GM12872 (cell line): ENCODE measurements around the gene UGT1A8.

Experiments used
- TF ChIP-seq, protein P1 (sequence below): IDR thresholded peaks from 3 replicates; pipeline ENCODE4 v1.5.1; 2011; ENCODE audit warnings: low read depth, mild to moderate bottlenecking, low read length, moderate library complexity; ENCODE audit not compliant: insufficient read depth

Gene UGT1A8

DNA sequence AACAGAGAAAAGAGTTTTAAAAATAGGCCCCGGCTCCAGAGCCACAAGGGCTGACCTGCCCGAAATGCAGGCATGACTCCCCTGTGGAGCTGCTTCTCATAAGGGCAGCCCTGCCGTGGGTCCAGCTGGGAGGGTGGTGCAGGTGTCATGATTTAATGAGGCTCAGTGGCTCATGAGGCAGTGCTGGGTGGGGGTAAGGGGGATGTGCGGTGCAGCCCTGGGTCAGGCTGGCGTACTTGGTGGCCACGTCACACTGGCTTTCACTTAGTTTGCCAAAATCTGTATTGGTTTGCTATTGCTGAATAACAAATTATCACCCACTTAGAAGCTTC lies 203.3 kb downstream of the UGT1A8 start:
- TF ChIP-seq, protein P1, sequence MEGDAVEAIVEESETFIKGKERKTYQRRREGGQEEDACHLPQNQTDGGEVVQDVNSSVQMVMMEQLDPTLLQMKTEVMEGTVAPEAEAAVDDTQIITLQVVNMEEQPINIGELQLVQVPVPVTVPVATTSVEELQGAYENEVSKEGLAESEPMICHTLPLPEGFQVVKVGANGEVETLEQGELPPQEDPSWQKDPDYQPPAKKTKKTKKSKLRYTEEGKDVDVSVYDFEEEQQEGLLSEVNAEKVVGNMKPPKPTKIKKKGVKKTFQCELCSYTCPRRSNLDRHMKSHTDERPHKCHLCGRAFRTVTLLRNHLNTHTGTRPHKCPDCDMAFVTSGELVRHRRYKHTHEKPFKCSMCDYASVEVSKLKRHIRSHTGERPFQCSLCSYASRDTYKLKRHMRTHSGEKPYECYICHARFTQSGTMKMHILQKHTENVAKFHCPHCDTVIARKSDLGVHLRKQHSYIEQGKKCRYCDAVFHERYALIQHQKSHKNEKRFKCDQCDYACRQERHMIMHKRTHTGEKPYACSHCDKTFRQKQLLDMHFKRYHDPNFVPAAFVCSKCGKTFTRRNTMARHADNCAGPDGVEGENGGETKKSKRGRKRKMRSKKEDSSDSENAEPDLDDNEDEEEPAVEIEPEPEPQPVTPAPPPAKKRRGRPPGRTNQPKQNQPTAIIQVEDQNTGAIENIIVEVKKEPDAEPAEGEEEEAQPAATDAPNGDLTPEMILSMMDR, result no peak

DNA sequence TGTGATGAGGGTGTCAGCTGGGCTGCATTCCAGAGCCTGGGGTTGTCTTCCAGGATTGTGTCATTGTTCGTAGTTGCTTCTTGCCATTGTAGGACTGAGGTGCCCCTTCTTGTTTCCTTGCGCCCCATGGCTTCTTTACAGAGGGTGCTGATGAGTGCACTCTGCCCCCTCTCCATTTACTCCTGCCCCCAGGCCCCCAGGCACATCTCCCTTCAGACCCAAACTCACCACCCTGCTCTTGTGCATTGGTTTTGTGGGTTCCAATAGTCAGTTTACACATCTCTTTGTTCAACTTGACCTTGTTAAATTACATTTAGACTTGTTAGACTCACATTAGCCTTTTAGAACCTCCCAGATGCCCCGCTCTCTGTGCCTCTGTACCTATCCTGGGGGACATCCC lies 203.8 kb downstream of the UGT1A8 start:
- TF ChIP-seq, protein P1, result no peak

DNA sequence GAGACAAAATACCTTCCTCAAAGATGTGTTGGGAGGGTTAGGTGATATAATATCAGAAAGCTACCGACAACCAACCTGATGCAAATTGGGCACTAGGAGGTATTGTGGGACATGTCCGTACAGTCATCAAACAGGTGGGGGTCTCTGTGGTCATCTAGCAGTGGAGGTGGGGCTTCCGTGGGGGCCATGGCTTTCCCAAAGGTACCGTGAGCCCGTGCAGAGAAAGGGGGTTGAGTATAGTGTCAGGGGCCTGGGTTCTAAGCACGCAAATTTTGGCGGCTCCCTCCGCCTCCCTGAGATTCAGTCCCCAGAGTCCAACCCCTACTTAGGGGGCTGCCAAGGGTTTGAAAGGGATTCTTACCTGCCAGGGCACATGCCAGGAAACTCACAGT lies 204.3 kb downstream of the UGT1A8 start:
- TF ChIP-seq, protein P1, result no peak

DNA sequence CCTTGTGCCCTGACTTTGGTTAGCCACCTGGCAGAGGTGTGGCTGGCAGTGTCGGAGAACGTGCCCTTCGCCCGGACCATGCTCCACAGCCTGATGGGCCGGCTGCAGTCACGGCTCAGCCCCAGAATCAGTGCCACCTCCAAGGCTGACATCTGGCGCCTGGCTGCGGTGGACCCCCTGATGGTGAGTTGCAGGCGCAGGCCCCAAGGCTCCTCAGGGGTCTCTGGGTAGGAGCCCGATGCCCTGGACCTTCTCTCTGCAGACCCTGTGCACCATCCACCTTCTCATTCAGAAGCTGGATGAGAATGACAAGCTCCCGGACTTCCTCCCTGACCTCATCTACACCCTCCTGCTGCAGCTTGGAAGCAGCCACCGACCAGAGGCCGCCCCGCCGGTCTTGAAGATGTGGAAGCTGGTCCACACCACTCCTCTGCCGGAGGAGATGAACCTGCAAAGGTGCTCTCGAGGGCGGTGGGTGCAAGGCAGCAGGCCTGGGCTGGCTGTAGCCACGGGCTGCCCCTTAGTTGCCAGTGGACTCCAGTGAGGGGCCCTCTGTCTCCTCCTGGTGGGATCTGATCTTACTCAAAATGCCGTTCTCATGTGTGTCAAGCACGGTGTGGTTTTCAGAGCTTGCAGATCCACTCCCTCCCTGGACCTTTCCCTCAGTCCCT lies 204.8 kb downstream of the UGT1A8 start:
- TF ChIP-seq, protein P1, result no peak
